K562 (cell line): ENCODE measurements around the gene DEDD. TPM values are rescaled to one million over a fixed set of nuclear protein-coding genes. Genes with fewer than 3 reads are reported as not detected.

ENCODE experiments used
- AFF1 ChIP-seq, 2 experiments: fragments of 450-650 bp; IDR thresholded peaks; 2 replicates each; pipeline ENCODE4 v1.6.1; 2018; ENCODE audit warnings: mild to moderate bottlenecking in 2 of 2, low read depth in 1 of 2; ENCODE audit not compliant: partially characterized antibody in 2 of 2
- ARHGAP35 ChIP-seq: fragments of 450-650 bp; IDR thresholded peaks from 2 replicates; pipeline ENCODE4 v1.6.1; 2018; ENCODE audit not compliant: partially characterized antibody
- ETS2 ChIP-seq: IDR thresholded peaks from 2 replicates; pipeline ENCODE4 v1.6.1; 2016; ENCODE audit warnings: borderline replicate concordance, missing genetic modification characterization, mild to moderate bottlenecking, moderate library complexity, missing compliant biosample characterization; ENCODE audit not compliant: poor library complexity, severe bottlenecking
- FOXM1 ChIP-seq, 2 experiments: fragments of 450-650 bp in 1 of 2; sonication (generic) in 1 of 2; formaldehyde crosslinking in 1 of 2; IDR thresholded peaks; 2 replicates each; pipeline versions ENCODE4 v1.6.1 to v1.9.0; 2017 to 2022; ENCODE audit warnings: low read depth in 2 of 2, mild to moderate bottlenecking in 2 of 2, missing genetic modification reagents in 1 of 2, moderate library complexity in 1 of 2
- FOXO4 ChIP-seq: fragments of 450-650 bp; formaldehyde crosslinking; IDR thresholded peaks from 2 replicates; pipeline ENCODE4 v1.4.0; 2020; ENCODE audit warnings: mild to moderate bottlenecking, moderate library complexity
- HCFC1 ChIP-seq: IDR thresholded peaks from 2 replicates; pipeline ENCODE4 v1.6.1; 2012; ENCODE audit warnings: low read depth, low read length, improper control_type of control experiment
- ILK ChIP-seq: fragments of 450-650 bp; IDR thresholded peaks from 2 replicates; pipeline ENCODE4 v1.6.1; 2016; ENCODE audit warnings: missing genetic modification characterization, low read depth, mild to moderate bottlenecking, missing compliant biosample characterization, moderate library complexity, borderline replicate concordance
- ZNF584 ChIP-seq: fragments of 200-800 bp; sonication (Bioruptor generic); IDR thresholded peaks from 2 replicates; pipeline ENCODE4 v1.6.1; 2016; ENCODE audit warnings: low read depth, mild to moderate bottlenecking, missing genetic modification characterization, missing compliant biosample characterization
- ZNF76 ChIP-seq: fragments of 250-450 bp; sonication (Bioruptor Pico); IDR thresholded peaks from 2 replicates; pipeline ENCODE4 v1.4.0; 2020; ENCODE audit warnings: mild to moderate bottlenecking, moderate library complexity, borderline replicate concordance
- polyA plus RNA-seq, 8 experiments: library from polyadenylated mRNA; depleted of rRNA in 4 of 8; stranded (reverse) in 5 of 8; unstranded in 3 of 8; fragments of >200 nt; fragmentation: Nextera tagmentation in 2 of 8; fragmentation: Illumina TruSeq in 1 of 8; extraction: Ambion mirVana in 2 of 8; extraction: Trizol in 1 of 8; gene quantifications; 2 replicates each; pipeline versions ENCODE4 v1.2.1 to v1.2.3, GENCODE V29; 2011 to 2014; ENCODE audit warnings: inconsistent platforms in 1 of 8, missing spikeins in 1 of 8
- total RNA-seq, 7 experiments: library from RNA; depleted of rRNA in 6 of 7; stranded (reverse); fragments of >200 nt in 6 of 7; fragmentation: Illumina TruSeq in 2 of 7; extraction: Trizol in 2 of 7; gene quantifications; 2 replicates each; pipeline versions ENCODE4 v1.2.1 to v1.2.3, GENCODE V29; 2011 to 2021; ENCODE audit warnings: low replicate concordance in 1 of 7
- TF ChIP-seq, protein P1 (sequence below): fragments of 200-400 bp; formaldehyde crosslinking; IDR thresholded peaks from 2 replicates; pipeline ENCODE4 v1.6.1; 2017; ENCODE audit warnings: mild to moderate bottlenecking, low read depth, low read length, moderate library complexity
- TF ChIP-seq, protein P2 (sequence below), 2 experiments: fragments of 450-650 bp in 1 of 2; sonication (generic) in 1 of 2; formaldehyde crosslinking; conservative IDR thresholded peaks; 2 replicates each; pipeline versions ENCODE4 v1.4.0 to v1.8.1; 2020 to 2022; ENCODE audit warnings: mild to moderate bottlenecking in 1 of 2, missing genetic modification reagents in 1 of 2
- TF ChIP-seq, protein P3 (sequence below), 2 experiments: fragments of 450-650 bp in 1 of 2; IDR thresholded peaks; 2 replicates each; pipeline ENCODE4 v1.6.1; 2011 to 2017; ENCODE audit warnings: low read depth in 2 of 2, antibody characterized with exemption in 1 of 2, borderline replicate concordance in 1 of 2, low read length in 1 of 2, mild to moderate bottlenecking in 1 of 2, mixed read lengths in 1 of 2; ENCODE audit not compliant: control insufficient read depth in 1 of 2

Gene DEDD
- total and polyA plus RNA-seq, 9 of the 15 experiments (the other 6 are each of a cell fraction or from before 2014, with no cell fraction given) = 11.6 to 41.0 (median 16.8) TPM

DNA sequence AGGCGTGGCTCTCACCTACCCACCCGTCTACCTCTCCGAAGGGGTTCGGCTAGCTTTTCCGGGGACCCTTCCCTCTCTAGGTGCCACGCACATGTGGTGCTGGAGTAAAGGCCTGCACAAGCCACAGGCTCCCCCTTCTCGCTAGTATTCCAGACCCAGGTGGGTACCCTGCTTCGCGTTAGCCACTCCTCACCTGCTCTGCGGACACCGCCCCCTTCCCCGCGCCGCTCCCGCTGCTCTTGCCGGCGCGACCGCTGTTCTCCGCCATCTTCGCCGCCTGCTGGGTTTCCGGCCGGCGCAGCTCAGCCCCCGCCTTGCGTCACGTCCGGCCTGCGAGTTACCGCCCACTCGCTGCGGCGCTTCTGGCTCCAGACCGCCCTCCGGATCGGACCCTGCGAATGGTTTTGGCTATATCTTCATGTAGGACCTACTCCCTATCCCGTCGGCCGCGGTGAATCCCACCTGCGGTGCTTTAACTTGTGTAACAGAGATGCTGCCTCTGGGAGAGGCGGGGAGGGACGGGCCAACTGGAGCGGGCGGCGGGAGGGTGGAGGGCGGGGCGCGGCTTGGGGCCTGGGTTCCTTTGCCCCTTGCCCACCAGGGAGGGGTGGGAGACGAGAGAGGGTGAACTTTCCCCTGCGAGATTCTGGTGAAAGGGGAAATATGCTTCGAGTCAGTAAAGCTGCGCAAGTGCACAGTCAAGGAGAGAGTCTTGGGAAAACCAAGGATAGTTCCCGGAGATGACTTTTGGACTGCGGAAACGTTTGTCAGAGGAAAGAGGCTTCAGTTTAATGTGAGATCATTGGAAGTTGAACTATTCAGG lies 14.5 kb downstream of the DEDD start, which contains the start of the genes NIT1 and PFDN2 (continued):
- TF ChIP-seq AFF1 (IDR thresholded peaks at IDR 0.05; ENCODE audit: low read depth in 1 of 2, partially characterized antibody in 2 of 2) = no peak
- TF ChIP-seq, protein P1, sequence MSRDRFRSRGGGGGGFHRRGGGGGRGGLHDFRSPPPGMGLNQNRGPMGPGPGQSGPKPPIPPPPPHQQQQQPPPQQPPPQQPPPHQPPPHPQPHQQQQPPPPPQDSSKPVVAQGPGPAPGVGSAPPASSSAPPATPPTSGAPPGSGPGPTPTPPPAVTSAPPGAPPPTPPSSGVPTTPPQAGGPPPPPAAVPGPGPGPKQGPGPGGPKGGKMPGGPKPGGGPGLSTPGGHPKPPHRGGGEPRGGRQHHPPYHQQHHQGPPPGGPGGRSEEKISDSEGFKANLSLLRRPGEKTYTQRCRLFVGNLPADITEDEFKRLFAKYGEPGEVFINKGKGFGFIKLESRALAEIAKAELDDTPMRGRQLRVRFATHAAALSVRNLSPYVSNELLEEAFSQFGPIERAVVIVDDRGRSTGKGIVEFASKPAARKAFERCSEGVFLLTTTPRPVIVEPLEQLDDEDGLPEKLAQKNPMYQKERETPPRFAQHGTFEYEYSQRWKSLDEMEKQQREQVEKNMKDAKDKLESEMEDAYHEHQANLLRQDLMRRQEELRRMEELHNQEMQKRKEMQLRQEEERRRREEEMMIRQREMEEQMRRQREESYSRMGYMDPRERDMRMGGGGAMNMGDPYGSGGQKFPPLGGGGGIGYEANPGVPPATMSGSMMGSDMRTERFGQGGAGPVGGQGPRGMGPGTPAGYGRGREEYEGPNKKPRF = no peak
- TF ChIP-seq ARHGAP35 = no peak
- TF ChIP-seq, protein P2, sequence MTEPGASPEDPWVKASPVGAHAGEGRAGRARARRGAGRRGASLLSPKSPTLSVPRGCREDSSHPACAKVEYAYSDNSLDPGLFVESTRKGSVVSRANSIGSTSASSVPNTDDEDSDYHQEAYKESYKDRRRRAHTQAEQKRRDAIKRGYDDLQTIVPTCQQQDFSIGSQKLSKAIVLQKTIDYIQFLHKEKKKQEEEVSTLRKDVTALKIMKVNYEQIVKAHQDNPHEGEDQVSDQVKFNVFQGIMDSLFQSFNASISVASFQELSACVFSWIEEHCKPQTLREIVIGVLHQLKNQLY (CRISPR knock-in tag; conservative IDR thresholded peaks at IDR 0.05) = no peak
- no peak for TF ChIP-seq ILK (tag)
- TF ChIP-seq, protein P3, sequence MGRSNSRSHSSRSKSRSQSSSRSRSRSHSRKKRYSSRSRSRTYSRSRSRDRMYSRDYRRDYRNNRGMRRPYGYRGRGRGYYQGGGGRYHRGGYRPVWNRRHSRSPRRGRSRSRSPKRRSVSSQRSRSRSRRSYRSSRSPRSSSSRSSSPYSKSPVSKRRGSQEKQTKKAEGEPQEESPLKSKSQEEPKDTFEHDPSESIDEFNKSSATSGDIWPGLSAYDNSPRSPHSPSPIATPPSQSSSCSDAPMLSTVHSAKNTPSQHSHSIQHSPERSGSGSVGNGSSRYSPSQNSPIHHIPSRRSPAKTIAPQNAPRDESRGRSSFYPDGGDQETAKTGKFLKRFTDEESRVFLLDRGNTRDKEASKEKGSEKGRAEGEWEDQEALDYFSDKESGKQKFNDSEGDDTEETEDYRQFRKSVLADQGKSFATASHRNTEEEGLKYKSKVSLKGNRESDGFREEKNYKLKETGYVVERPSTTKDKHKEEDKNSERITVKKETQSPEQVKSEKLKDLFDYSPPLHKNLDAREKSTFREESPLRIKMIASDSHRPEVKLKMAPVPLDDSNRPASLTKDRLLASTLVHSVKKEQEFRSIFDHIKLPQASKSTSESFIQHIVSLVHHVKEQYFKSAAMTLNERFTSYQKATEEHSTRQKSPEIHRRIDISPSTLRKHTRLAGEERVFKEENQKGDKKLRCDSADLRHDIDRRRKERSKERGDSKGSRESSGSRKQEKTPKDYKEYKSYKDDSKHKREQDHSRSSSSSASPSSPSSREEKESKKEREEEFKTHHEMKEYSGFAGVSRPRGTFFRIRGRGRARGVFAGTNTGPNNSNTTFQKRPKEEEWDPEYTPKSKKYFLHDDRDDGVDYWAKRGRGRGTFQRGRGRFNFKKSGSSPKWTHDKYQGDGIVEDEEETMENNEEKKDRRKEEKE (IDR thresholded peaks at IDR 0.05; ENCODE audit: borderline replicate concordance in 1 of 2, control insufficient read depth in 1 of 2, low read depth in 2 of 2, low read length in 1 of 2) = 0 out of 4 replicates have a peak, but pooled peaks of 1 of the 2 experiments have one; percentile 23
- no peak for TF ChIP-seq ZNF584 (CRISPR knock-in tag)
- TF ChIP-seq FOXM1 (IDR thresholded peaks at IDR 0.05; ENCODE audit: low read depth) = no peak
- no peak for TF ChIP-seq FOXM1 (CRISPR knock-in tag; IDR thresholded peaks at IDR 0.05; ENCODE audit: low read depth)
- no peak for TF ChIP-seq FOXO4
- peak; percentile 65; the same call in 1 of the 2 replicates for TF ChIP-seq HCFC1
- TF ChIP-seq ETS2 (tag) = no peak
- no peak for TF ChIP-seq ZNF76 (CRISPR knock-in tag)
